IMR-90 (cell line): Measurements from ENCODE around the gene CUBN. TPM values are rescaled to one million over a fixed set of nuclear protein-coding genes. Genes with fewer than 3 reads are reported as not detected.

Experiments
- ATAC-seq: fragments of 200-7000 bp; cut with Tn5 transposase; 2 replicates; pipeline ENCODE4 v1.9.1; 2020; ENCODE audit warnings: low read depth, mild to moderate bottlenecking, moderate library complexity
- BruUV-seq: library from RNA; stranded (reverse); fragments of 400-500 nt; replicated peaks from 2 replicates; lab custom pipeline; 2021; lab: Mats Ljungman, UMichigan
- CTCF ChIA-PET: fragments of 300-600 bp; formaldehyde crosslinking; extraction: SDS; loops from one replicate; lab custom pipeline; 2021; ENCODE audit warnings: antibody characterized with exemption; lab: Yijun Ruan, JAX
- POLR2A ChIA-PET: fragments of 300-600 bp; sonication (Branson Sonifier 250); formaldehyde crosslinking; loops from one replicate; lab custom pipeline; 2022; ENCODE audit warnings: antibody characterized with exemption; ENCODE audit not compliant: unreplicated experiment; lab: Charles Lee
- DNase-seq: peaks from one replicate; pipeline ENCODE4 v3.0.0; 2013
- H2AFZ ChIP-seq: replicated peaks from 2 replicates; pipeline ENCODE3; 2013; ENCODE audit warnings: low read length, mild to moderate bottlenecking; ENCODE audit not compliant: poor library complexity
- H2AK5ac ChIP-seq: 2 replicates; pipeline ENCODE4 v1.6.1; 2013; ENCODE audit warnings: low read depth, low read length, inconsistent platforms
- H2AK9ac ChIP-seq: replicated peaks from 2 replicates; pipeline ENCODE3; 2013; ENCODE audit warnings: mild to moderate bottlenecking, low read depth, low read length, moderate library complexity; ENCODE audit not compliant: poor library complexity
- H2BK120ac ChIP-seq: 2 replicates; pipeline ENCODE4 v1.6.1; 2013; ENCODE audit warnings: low read depth, low read length, inconsistent platforms
- H2BK15ac ChIP-seq: 3 replicates; pipeline ENCODE4 v1.6.1; 2013; ENCODE audit warnings: low read depth, low read length, inconsistent platforms
- H2BK20ac ChIP-seq: 2 replicates; pipeline ENCODE4 v1.6.1; 2013; ENCODE audit warnings: low read depth, mild to moderate bottlenecking, inconsistent platforms, low read length, moderate library complexity
- H2BK5ac ChIP-seq: 2 replicates; pipeline ENCODE4 v1.6.1; 2013; ENCODE audit warnings: mild to moderate bottlenecking, low read depth, low read length, inconsistent platforms; ENCODE audit not compliant: poor library complexity, severe bottlenecking
- H3K14ac ChIP-seq: replicated peaks from 2 replicates; pipeline ENCODE4 v1.6.1; 2013; ENCODE audit warnings: low read depth, low read length, inconsistent platforms
- H3K18ac ChIP-seq: 2 replicates; pipeline ENCODE4 v1.6.1; 2013; ENCODE audit warnings: low read depth, low read length, control low read depth
- H3K23ac ChIP-seq: 2 replicates; pipeline ENCODE4 v1.6.1; 2013; ENCODE audit warnings: low read depth, low read length, inconsistent platforms
- H3K27ac ChIP-seq: 2 replicates; pipeline ENCODE4 v1.5.1; 2013; ENCODE audit warnings: mild to moderate bottlenecking, control low read depth, low read length; ENCODE audit not compliant: insufficient read depth
- H3K27me3 ChIP-seq: 2 replicates; pipeline ENCODE4 v1.6.1; 2013; ENCODE audit warnings: low read length; ENCODE audit not compliant: control insufficient read depth, insufficient read depth
- H3K36me3 ChIP-seq: 2 replicates; pipeline ENCODE4 v1.6.1; 2013; ENCODE audit warnings: low read length, mixed read lengths; ENCODE audit not compliant: control insufficient read depth, insufficient read depth
- H3K4ac ChIP-seq: 2 replicates; pipeline ENCODE4 v1.6.1; 2013; ENCODE audit warnings: low read depth, low read length, inconsistent platforms
- H3K4me1 ChIP-seq: 2 replicates; pipeline ENCODE4 v1.6.1; 2013; ENCODE audit warnings: low read length, mixed read lengths; ENCODE audit not compliant: control insufficient read depth, insufficient read depth
- H3K4me2 ChIP-seq: 2 replicates; pipeline ENCODE4 v1.6.1; 2013; ENCODE audit warnings: low read depth, mild to moderate bottlenecking, control low read depth, low read length, moderate library complexity
- H3K4me3 ChIP-seq: 2 replicates; pipeline ENCODE4 v1.5.1; 2013; ENCODE audit warnings: low read depth, mild to moderate bottlenecking, control low read depth, low read length, moderate library complexity; ENCODE audit not compliant: insufficient read depth
- H3K56ac ChIP-seq: 2 replicates; pipeline ENCODE4 v1.6.1; 2013; ENCODE audit warnings: low read length, inconsistent platforms; ENCODE audit not compliant: insufficient read depth; ENCODE audit errors: extremely low read depth
- H3K79me1 ChIP-seq, 2 experiments: 2 replicates each; pipeline ENCODE4 v1.6.1; 2013; ENCODE audit warnings: low read length in 2 of 2, inconsistent platforms in 1 of 2, low read depth in 1 of 2
- H3K9ac ChIP-seq: 2 replicates; pipeline ENCODE4 v1.6.1; 2013; ENCODE audit warnings: low read depth, low read length, control low read depth
- H3K9me1 ChIP-seq: 2 replicates; pipeline ENCODE4 v1.6.1; 2013; ENCODE audit warnings: low read length, inconsistent platforms; ENCODE audit not compliant: insufficient read depth
- H3K9me3 ChIP-seq: 2 replicates; pipeline ENCODE4 v1.6.1; 2013; ENCODE audit warnings: low read length; ENCODE audit not compliant: control insufficient read depth, insufficient read depth
- H4K20me1 ChIP-seq: 2 replicates; pipeline ENCODE4 v1.6.1; 2013; ENCODE audit warnings: low read length, inconsistent platforms; ENCODE audit not compliant: insufficient read depth
- H4K5ac ChIP-seq: 2 replicates; pipeline ENCODE4 v1.6.1; 2013; ENCODE audit warnings: mild to moderate bottlenecking, low read depth, low read length, control low read depth
- H4K8ac ChIP-seq, 2 experiments: 2 replicates each; pipeline ENCODE4 v1.6.1; 2013; ENCODE audit warnings: low read depth in 2 of 2, low read length in 2 of 2, control low read depth in 1 of 2, inconsistent platforms in 1 of 2
- H4K91ac ChIP-seq: 2 replicates; pipeline ENCODE4 v1.6.1; 2013; ENCODE audit warnings: low read depth, low read length, inconsistent platforms; ENCODE audit not compliant: insufficient read depth
- MAFK ChIP-seq: IDR thresholded peaks from 2 replicates; pipeline ENCODE4 v1.6.1; 2012; ENCODE audit warnings: low read depth, low read length, improper control_type of control experiment
- MAZ ChIP-seq: IDR thresholded peaks from 2 replicates; pipeline ENCODE4 v1.6.1; 2012; ENCODE audit warnings: low read depth, mild to moderate bottlenecking, low read length, improper control_type of control experiment, moderate library complexity, borderline replicate concordance
- POLR2A ChIP-seq: IDR thresholded peaks from 2 replicates; pipeline ENCODE4 v1.6.1; 2012; ENCODE audit warnings: mild to moderate bottlenecking, low read depth, low read length
- RAD21 ChIP-seq: IDR thresholded peaks from 2 replicates; pipeline ENCODE4 v1.6.1; 2012; ENCODE audit warnings: low read length, improper control_type of control experiment
- dilution Hi-C: fragments of 300-500 bp; cut with HindIII; formaldehyde crosslinking; loops from one replicate; pipeline ENCODE4 v1.14.3; 2018; ENCODE audit warnings: low sequenced_read_pairs; ENCODE audit not compliant: unreplicated experiment
- in situ Hi-C: fragments of 300-500 bp; cut with MboI; formaldehyde crosslinking; loops from 3 replicates; pipeline ENCODE4 v1.14.3; 2019; ENCODE audit warnings: low sequenced_read_pairs, inconsistent platforms, mixed read lengths
- intact Hi-C: fragments of 100-400 bp; cut with micrococcal nuclease; formaldehyde crosslinking; loops from 2 replicates; pipeline ENCODE4 v1.10.0; 2022
- polyA plus RNA-seq, 3 experiments: library from polyadenylated mRNA; depleted of rRNA; stranded (reverse); fragments of >200 nt; gene quantifications; 2 replicates each; pipeline ENCODE4 v1.2.3, GENCODE V29; 2012; ENCODE audit warnings: low replicate concordance in 1 of 3
- total RNA-seq: library from RNA; depleted of rRNA; stranded (reverse); fragments of >200 nt; gene quantifications from 2 replicates; pipeline ENCODE4 v1.2.3, GENCODE V29; 2012

The CUBN gene
- total and polyA plus RNA-seq, 2 of the 4 experiments (the other 2 are of a cell fraction): 0.19 to 0.54 TPM

GRCh38 chr10:17155826-17156225 lies 26.2 kb upstream of the CUBN start:
- dilution Hi-C loops: no loop called here
- intact Hi-C loops: no loop called here
- DNase-seq: no peak

More at GRCh38 chr10:17155826-17156225, 26.2 kb upstream of the CUBN start:
- Histone ChIP-seq H3K23ac (no peak overlapping the region), H2BK15ac (no peak overlapping the region), H2BK5ac (no peak overlapping the region), H4K20me1 (no peaks in the 10 kb centered on the region), H3K14ac (no peak overlapping the region), H3K18ac (no peak overlapping the region), H3K27me3 (no peaks in the 10 kb centered on the region), H4K5ac (no peak overlapping the region), H3K4me2 (no peak overlapping the region), H3K9me1 (peaks cover 3% of the 10 kb centered on the region), H3K56ac (no peak overlapping the region), H2AK5ac (no peak overlapping the region), H3K79me1 (no peaks in the 10 kb centered on the region; a peak in 1 of 4 replicates), H3K4ac (no peak overlapping the region), H4K91ac (no peak overlapping the region), H3K4me1 (0 out of 2 replicates have a peak, but pooled peaks cover 2% of the 10 kb centered on the region), H3K27ac (no peak overlapping the region), H4K8ac (no peak overlapping the region), H3K9me3 (no peaks in the 10 kb centered on the region), H2AFZ (no peak overlapping the region), H3K36me3 (peaks cover 2% of the 10 kb centered on the region; the same call in 1 of the 2 replicates), H2BK120ac (no peak overlapping the region), H2BK20ac (no peak overlapping the region), H3K4me3 (no peak overlapping the region), H3K9ac (no peak overlapping the region), H2AK9ac (no peak overlapping the region)
- no peak for ATAC-seq
- CTCF ChIA-PET: interaction anchor here (0.5 kb wide), 1 partner anchor 1994 kb away, joined by 6 read pairs; no protein-coding TSS in a partner anchor
- no peak for TF ChIP-seq MAFK
- TF ChIP-seq POLR2A: no peak
- no peak for TF ChIP-seq RAD21
- no peak for TF ChIP-seq MAZ
- no TSS peak for BruUV-seq
- in situ Hi-C loops: no loop called here
- POLR2A ChIA-PET: no interaction called here
